GM23338 (cell line): ENCODE measurements around the gene FBXL17.

Experiments used
- CTCF ChIP-seq, 2 experiments: fragments of 200-600 bp in 1 of 2; sonication (generic) in 1 of 2; conservative IDR thresholded peaks; 2 replicates each; pipeline versions ENCODE4 v1.5.1 to v1.6.1; 2016 to 2017; ENCODE audit warnings: antibody characterized with exemption in 2 of 2, low read depth in 2 of 2, mild to moderate bottlenecking in 2 of 2, moderate library complexity in 1 of 2
- ETS1 ChIP-seq: IDR thresholded peaks from 2 replicates; pipeline ENCODE4 v1.6.1; 2016; ENCODE audit warnings: antibody characterized with exemption
- EZH2 ChIP-seq: fragments of 200-600 bp; sonication (generic); IDR thresholded peaks from one replicate; pipeline ENCODE4 v1.8.0; 2017; ENCODE audit warnings: antibody characterized with exemption, mild to moderate bottlenecking, low read depth; ENCODE audit not compliant: unreplicated experiment
- EZH2phosphoT487 ChIP-seq: fragments of 200-600 bp; sonication (generic); IDR thresholded peaks from one replicate; pipeline ENCODE4 v1.8.1; 2018; ENCODE audit warnings: antibody characterized with exemption; ENCODE audit not compliant: unreplicated experiment
- JUNB ChIP-seq: IDR thresholded peaks from one replicate; pipeline ENCODE4 v1.6.1; 2016; ENCODE audit warnings: antibody characterized with exemption; ENCODE audit not compliant: unreplicated experiment
- NANOG ChIP-seq: IDR thresholded peaks from 2 replicates; pipeline ENCODE4 v1.6.1; 2016; ENCODE audit warnings: antibody characterized with exemption, borderline replicate concordance
- POLR2AphosphoS5 ChIP-seq: IDR thresholded peaks from 2 replicates; pipeline ENCODE4 v1.6.1; 2016; ENCODE audit warnings: antibody characterized with exemption, low read depth
- REST ChIP-seq: IDR thresholded peaks from one replicate; pipeline ENCODE4 v1.6.1; 2018; ENCODE audit warnings: antibody characterized with exemption; ENCODE audit not compliant: unreplicated experiment

- no peak for TF ChIP-seq REST
- TF ChIP-seq EZH2: no peak
- no peak for TF ChIP-seq CTCF (conservative IDR thresholded peaks at IDR 0.05; ENCODE audit: low read depth in 2 of 2)
- TF ChIP-seq JUNB: no peak
- TF ChIP-seq NANOG: no peak
- no peak for TF ChIP-seq POLR2AphosphoS5
- TF ChIP-seq EZH2phosphoT487: no peak
- TF ChIP-seq ETS1: no peak
Measured at GRCh38 chr5:107959573-107960279, 422.2 kb downstream of the FBXL17 start.
